Tibial nerve (tissue), 4 donors: ENCODE results near the gene SNCAIP. TPM values are rescaled to one million over a fixed set of nuclear protein-coding genes. Genes with fewer than 3 reads are reported as not detected.

Experiments
- DNase-seq, 2 donors: peaks; one replicate each; pipeline ENCODE4 v3.0.0-alpha.2; 2019; ENCODE audit warnings: low spot score in 2 of 2
- H3K27ac ChIP-seq, 4 donors: fragments of 200-600 bp; sonication (generic) in 3 of 4; one replicate each; pipeline ENCODE4 v1.5.1; 2017 to 2019; ENCODE audit warnings: mild to moderate bottlenecking in 1 of 4
- H3K27me3 ChIP-seq, 2 donors: fragments of 200-600 bp; sonication (generic) in 1 of 2; one replicate each; pipeline versions ENCODE4 v1.5.1 to v1.6.0; 2017 to 2019
- H3K36me3 ChIP-seq, 3 donors: fragments of 200-600 bp; sonication (generic); one replicate each; pipeline ENCODE4 v1.5.1; 2018 to 2019
- H3K4me1 ChIP-seq, 4 donors: fragments of 200-600 bp; sonication (generic) in 3 of 4; one replicate each; pipeline ENCODE4 v1.5.1; 2017 to 2019
- H3K4me3 ChIP-seq, 4 donors: fragments of 200-600 bp; sonication (generic) in 3 of 4; one replicate each; pipeline ENCODE4 v1.5.1; 2017 to 2019; ENCODE audit warnings: mild to moderate bottlenecking in 1 of 4, moderate library complexity in 1 of 4
- H3K9me3 ChIP-seq, 4 donors: fragments of 200-600 bp; sonication (generic) in 3 of 4; one replicate each; pipeline ENCODE4 v1.5.1; 2017 to 2019
- CTCF ChIP-seq, 5 experiments: fragments of 200-600 bp in 3 of 5; fragments of 450-650 bp in 2 of 5; sonication (generic) in 3 of 5; IDR thresholded peaks; one replicate each; pipeline ENCODE4 v1.5.1; 2016 to 2019; ENCODE audit warnings: antibody characterized with exemption in 5 of 5, mild to moderate bottlenecking in 3 of 5, moderate library complexity in 2 of 5
- EP300 ChIP-seq, 2 donors: sonication (generic); formaldehyde crosslinking; IDR thresholded peaks; one replicate each; pipeline ENCODE4 v1.6.1; 2017; ENCODE audit warnings: antibody characterized with exemption in 2 of 2, mild to moderate bottlenecking in 1 of 2
- POLR2A ChIP-seq, 2 donors: fragments of 450-650 bp; IDR thresholded peaks; one replicate each; pipeline ENCODE4 v1.6.1; 2017; ENCODE audit warnings: antibody characterized with exemption in 2 of 2, mild to moderate bottlenecking in 2 of 2, moderate library complexity in 2 of 2
- WGBS, 2 donors: methylation state at CpG; one replicate each; pipeline ENCODE4 v1.1.5; 2018; 5-methylcytosine and 5-hydroxymethylcytosine counted together
- total RNA-seq, 4 donors: library from RNA; depleted of rRNA; stranded (reverse); fragments of >200 nt; gene quantifications; one replicate each; pipeline ENCODE4 v1.1.0, GENCODE V29; 2016

SNCAIP gene
- total RNA-seq, 4 donors from 2014 or later, result 4.6 to 18.6 (median 6.4) TPM

DNA sequence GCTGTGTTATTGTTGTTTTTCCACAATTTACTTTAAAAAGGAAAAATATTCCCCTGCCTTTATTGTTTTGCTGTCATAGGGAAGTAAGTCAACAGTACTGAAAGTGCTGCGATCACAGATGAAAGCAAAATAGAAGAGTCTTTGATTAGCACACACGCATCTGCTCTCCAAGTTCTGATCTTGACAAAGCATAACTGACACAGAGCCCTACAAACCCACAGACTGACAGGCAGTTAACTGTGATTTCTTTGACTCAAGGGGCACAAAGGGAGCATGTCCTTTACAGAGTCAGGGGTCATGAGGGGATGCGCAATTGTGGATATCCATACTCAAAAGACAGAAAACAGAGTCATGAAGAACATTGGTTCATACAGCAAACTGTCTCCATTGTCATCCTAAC is 123.7 kb downstream of the SNCAIP start:
- Histone ChIP-seq H3K9me3 (no peaks in the 10 kb centered on the region), H3K4me3 (no peak overlapping the region), H3K36me3 (no peaks in the 10 kb centered on the region), H3K27ac (no peak overlapping the region), H3K4me1 (peaks cover 0 to 18% (median 0%) of the 10 kb centered on the region in 4 donors), H3K27me3 (no peaks in the 10 kb centered on the region)
- no peak for DNase-seq
- WGBS, 2 donors, result 51 to 55% methylated on average over 3 of the region's 3 CpGs
- TF ChIP-seq CTCF (IDR thresholded peaks at IDR 0.05) (no peak), EP300 (IDR thresholded peaks at IDR 0.05) (no peak), POLR2A (IDR thresholded peaks at IDR 0.05) (no peak)

GRCh38 chr5:122436615-122437014 is 124.6 kb downstream of the SNCAIP start:
- peaks cover 0 to 18% (median 0%) of the 10 kb centered on the region in 4 donors for H3K4me1 ChIP-seq

GRCh38 chr5:122439645-122440044 is 127.6 kb downstream of the SNCAIP start:
- TF ChIP-seq CTCF (IDR thresholded peaks at IDR 0.05) (no peak), EP300 (IDR thresholded peaks at IDR 0.05) (no peak), POLR2A (IDR thresholded peaks at IDR 0.05) (no peak)
- no peaks in the 10 kb centered on the region for H3K36me3 ChIP-seq
- H3K27ac ChIP-seq, result no peak overlapping the region

More at GRCh38 chr5:122436615-122437014, 124.6 kb downstream of the SNCAIP start:
- H3K27ac ChIP-seq, result no peak overlapping the region
- H3K36me3 ChIP-seq, result no peaks in the 10 kb centered on the region
- no peaks in the 10 kb centered on the region for H3K9me3 ChIP-seq
- H3K4me3 ChIP-seq, result no peak overlapping the region
- no peak for TF ChIP-seq EP300 (IDR thresholded peaks at IDR 0.05)
- TF ChIP-seq CTCF (IDR thresholded peaks at IDR 0.05), result no peak
- no peak for TF ChIP-seq POLR2A (IDR thresholded peaks at IDR 0.05)
- DNase-seq, result no peak
- H3K27me3 ChIP-seq, result no peaks in the 10 kb centered on the region

GRCh38 chr5:122442938-122443337 is 130.9 kb downstream of the SNCAIP start:
- TF ChIP-seq POLR2A (IDR thresholded peaks at IDR 0.05) (no peak), EP300 (IDR thresholded peaks at IDR 0.05) (no peak), CTCF (IDR thresholded peaks at IDR 0.05) (no peak)
- Histone ChIP-seq H3K36me3 (no peaks in the 10 kb centered on the region), H3K4me3 (no peak overlapping the region), H3K9me3 (no peaks in the 10 kb centered on the region), H3K27ac (no peak overlapping the region), H3K4me1 (peaks cover 0 to 5% (median 0%) of the 10 kb centered on the region in 4 donors), H3K27me3 (no peaks in the 10 kb centered on the region)
- DNase-seq, result no peak
- 39 to 50% methylated on average over 1 of the region's 1 CpG for WGBS, 2 donors

More at GRCh38 chr5:122439645-122440044, 127.6 kb downstream of the SNCAIP start:
- Histone ChIP-seq H3K27me3 (no peaks in the 10 kb centered on the region), H3K4me1 (peaks cover 0 to 10% (median 0%) of the 10 kb centered on the region in 4 donors), H3K9me3 (no peaks in the 10 kb centered on the region), H3K4me3 (no peak overlapping the region)
- 63 to 74% methylated on average over 1 of the region's 1 CpG for WGBS, 2 donors
- DNase-seq, result no peak

GRCh38 chr5:122444411-122444810 is 132.4 kb downstream of the SNCAIP start:
- TF ChIP-seq POLR2A (IDR thresholded peaks at IDR 0.05) (no peak), CTCF (IDR thresholded peaks at IDR 0.05) (no peak), EP300 (IDR thresholded peaks at IDR 0.05) (no peak)
- H3K4me1 ChIP-seq, result no peaks in the 10 kb centered on the region
- WGBS, 2 donors, result 98 to 99% methylated on average over 5 of the region's 5 CpGs
- no peak overlapping the region for H3K27ac ChIP-seq
- H3K4me3 ChIP-seq, result no peak overlapping the region
- no peaks in the 10 kb centered on the region for H3K9me3 ChIP-seq
- no peaks in the 10 kb centered on the region for H3K27me3 ChIP-seq
- DNase-seq, result no peak
- H3K36me3 ChIP-seq, result no peaks in the 10 kb centered on the region
